ENCODE results near the gene PLAU. TPM values are rescaled to one million over a fixed set of nuclear protein-coding genes. Genes with fewer than 3 reads are reported as not detected.

The PLAU gene
- total and polyA plus RNA-seq, 9 of the 15 experiments (the other 6 are each of a cell fraction or from before 2014, with no cell fraction given), result 2.1 to 16.9 (median 3.3) TPM

GRCh38 chr10:73879296-73880173 lies 31.4 kb upstream of the PLAU start (continued):
- TF ChIP-seq NR0B1 (IDR thresholded peaks at IDR 0.05; ENCODE audit: partially characterized antibody) (no peak), HDAC8 (tag; IDR thresholded peaks at IDR 0.05) (no peak), GATA2 (CRISPR knock-in tag; IDR thresholded peaks at IDR 0.05) (no peak), ZNF395 (CRISPR knock-in tag; IDR thresholded peaks at IDR 0.05) (no peak), REST (IDR thresholded peaks at IDR 0.05; ENCODE audit: borderline replicate concordance) (peak; percentile 96), REST (CRISPR knock-in tag; IDR thresholded peaks at IDR 0.05; ENCODE audit: low read depth) (no peak), FUS (optimal IDR thresholded peaks at IDR 0.05; ENCODE audit: low read depth, low read length) (no peak), ZNF584 (CRISPR knock-in tag; IDR thresholded peaks at IDR 0.05; ENCODE audit: low read depth) (no peak), MBD1 (CRISPR knock-in tag; IDR thresholded peaks at IDR 0.05) (no peak)

Measured in K562 (cell line).